Panc1 (cell line): Measurements from ENCODE around the gene ACP4. TPM values are rescaled to one million over a fixed set of nuclear protein-coding genes. Genes with fewer than 3 reads are reported as not detected.
A peak's percentile ranks its signal among the peaks of the same experiment; 100 is the strongest.

Source experiments
- ATAC-seq: fragments of 200-7000 bp; cut with Tn5 transposase; 2 replicates; pipeline ENCODE4 v1.9.1; 2020; ENCODE audit warnings: mild to moderate bottlenecking, moderate library complexity
- BruUV-seq: library from RNA; stranded (reverse); fragments of 400-500 nt; replicated peaks from 2 replicates; lab custom pipeline; 2021; lab: Mats Ljungman, UMichigan
- CTCF ChIA-PET: fragments of 300-600 bp; sonication (Branson Sonifier 250); formaldehyde crosslinking; loops from one replicate; lab custom pipeline; 2022; ENCODE audit warnings: antibody characterized with exemption; lab: Charles Lee
- POLR2A ChIA-PET: fragments of 300-600 bp; sonication (Branson Sonifier 250); formaldehyde crosslinking; loops from one replicate; lab custom pipeline; 2022; ENCODE audit warnings: antibody characterized with exemption; lab: Charles Lee
- DNase-seq: peaks from one replicate; pipeline ENCODE4 v3.0.0-alpha.2; 2010; ENCODE audit warnings: low read depth, low spot score
- H3K27ac ChIP-seq: 2 replicates; pipeline ENCODE4 v1.5.1; 2011; ENCODE audit warnings: mild to moderate bottlenecking, low read length, inconsistent platforms
- H3K27me3 ChIP-seq: fragments of 200-500 bp; sonication (Bioruptor generic); 2 replicates; pipeline ENCODE4 v1.6.0; 2014; ENCODE audit warnings: low read length, inconsistent platforms; ENCODE audit not compliant: control insufficient read depth, insufficient read depth
- H3K36me3 ChIP-seq: fragments of 200-500 bp; sonication (Bioruptor generic); 2 replicates; pipeline ENCODE4 v1.5.1; 2014; ENCODE audit warnings: inconsistent platforms, mild to moderate bottlenecking, low read length, moderate library complexity; ENCODE audit not compliant: control insufficient read depth, insufficient read depth
- H3K4me1 ChIP-seq: 2 replicates; pipeline ENCODE4 v1.5.1; 2011; ENCODE audit warnings: inconsistent platforms, mild to moderate bottlenecking, low read length, moderate library complexity; ENCODE audit not compliant: control insufficient read depth, insufficient read depth
- H3K4me3 ChIP-seq, 2 experiments: 2 replicates each; pipeline ENCODE4 v1.5.1; 2011 to 2012; ENCODE audit warnings: low read depth in 2 of 2, low read length in 2 of 2, mild to moderate bottlenecking in 2 of 2, inconsistent platforms in 1 of 2, moderate library complexity in 1 of 2
- H3K9me3 ChIP-seq: fragments of 200-500 bp; sonication (Bioruptor generic); 2 replicates; pipeline ENCODE4 v1.5.1; 2014; ENCODE audit warnings: low read depth, mild to moderate bottlenecking, inconsistent platforms, low read length, moderate library complexity; ENCODE audit not compliant: control insufficient read depth, insufficient read depth
- POLR2AphosphoS5 ChIP-seq: IDR thresholded peaks from 2 replicates; pipeline ENCODE4 v1.6.1; 2012; ENCODE audit warnings: mild to moderate bottlenecking, low read depth, low read length, moderate library complexity
- SIN3A ChIP-seq: IDR thresholded peaks from 2 replicates; pipeline ENCODE4 v1.6.1; 2012; ENCODE audit warnings: low read depth, mild to moderate bottlenecking, low read length, moderate library complexity, borderline replicate concordance; ENCODE audit not compliant: insufficient read depth
- TCF7L2 ChIP-seq: IDR thresholded peaks from 2 replicates; pipeline ENCODE4 v1.6.1; 2011; ENCODE audit warnings: mild to moderate bottlenecking, low read depth, low read length, inconsistent platforms
- in situ Hi-C: cut with HindIII; loops from 2 replicates; pipeline ENCODE4 v1.10.0; 2016; ENCODE audit warnings: low sequenced_read_pairs, low pct_unique_long_range_greater_than_20kb
- intact Hi-C: fragments of 100-400 bp; cut with micrococcal nuclease; formaldehyde crosslinking; loops from one replicate; pipeline ENCODE4 v1.10.0; 2022; ENCODE audit not compliant: unreplicated experiment
- total RNA-seq: library from RNA; stranded (reverse); gene quantifications from one replicate; pipeline ENCODE4 v1.2.1, GENCODE V29; 2021; ENCODE audit not compliant: unreplicated experiment
- TF ChIP-seq, protein P1 (sequence below): fragments of 450-650 bp; IDR thresholded peaks from 2 replicates; pipeline ENCODE4 v1.5.1; 2017; ENCODE audit warnings: mild to moderate bottlenecking
- TF ChIP-seq, protein P2 (sequence below), 2 experiments: IDR thresholded peaks; 2 replicates each; pipeline ENCODE4 v1.6.1; 2011 to 2012; ENCODE audit warnings: low read depth in 2 of 2, control low read depth in 1 of 2, low read length in 1 of 2, mild to moderate bottlenecking in 1 of 2, moderate library complexity in 1 of 2; ENCODE audit not compliant: insufficient read depth in 1 of 2

The ACP4 gene
- total RNA-seq, 1 experiment from 2014 or later = not detected

DNA sequence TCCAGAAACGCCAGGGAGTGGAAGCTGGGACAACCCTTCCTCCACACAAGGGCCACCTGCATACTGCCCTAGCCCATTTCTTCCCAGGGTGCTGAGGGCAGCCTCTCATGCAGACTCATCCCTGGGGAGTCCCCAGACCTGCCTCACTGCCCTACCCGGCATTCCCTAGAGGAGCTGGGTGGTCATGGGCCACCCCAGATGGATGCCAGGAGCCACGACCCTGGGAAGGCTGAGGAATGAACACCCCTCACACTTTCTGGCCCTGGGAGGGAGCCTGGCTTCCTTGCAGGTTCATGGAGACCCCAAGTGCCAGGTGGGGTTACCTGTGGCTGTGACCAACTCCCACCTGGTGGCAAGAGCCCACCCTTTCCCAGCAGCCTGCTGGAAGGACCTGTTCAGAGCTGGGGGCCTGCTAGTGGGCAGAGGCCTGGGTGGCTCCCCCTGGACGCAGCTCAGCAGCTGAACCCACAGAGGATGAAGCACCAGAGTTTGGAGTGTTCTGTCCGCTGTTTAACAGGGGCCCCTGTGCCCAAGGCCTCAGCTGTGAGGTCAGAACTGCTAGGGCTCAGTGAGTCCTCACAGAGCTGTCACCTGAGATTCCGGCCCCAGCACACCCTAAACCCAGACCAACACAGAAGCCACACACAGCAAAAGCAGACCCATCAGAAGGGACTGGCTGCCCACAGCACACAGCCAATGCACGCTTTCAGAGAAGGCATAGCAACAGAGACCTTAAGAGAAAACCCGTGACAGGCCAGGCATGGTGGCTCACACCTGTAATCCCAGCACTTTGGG is 6.6 kb downstream of the ACP4 start:
- H3K4me3 ChIP-seq = no peak overlapping the region
- in situ Hi-C loops (no loop called here), intact Hi-C loops (loop anchor here (5.0 kb wide), 1 partner anchor 125 kb away; no protein-coding TSS in a partner anchor)
- H3K36me3 ChIP-seq = peaks cover 3% of the 10 kb centered on the region; the same call in 1 of the 2 replicates
- H3K27ac ChIP-seq = no peak overlapping the region
- peak; percentile 22 for ATAC-seq
- ChIA-PET CTCF (no interaction called here), POLR2A (no interaction called here)
- H3K9me3 ChIP-seq = no peaks in the 10 kb centered on the region
- H3K4me1 ChIP-seq = no peaks in the 10 kb centered on the region
- TF ChIP-seq, protein P1, sequence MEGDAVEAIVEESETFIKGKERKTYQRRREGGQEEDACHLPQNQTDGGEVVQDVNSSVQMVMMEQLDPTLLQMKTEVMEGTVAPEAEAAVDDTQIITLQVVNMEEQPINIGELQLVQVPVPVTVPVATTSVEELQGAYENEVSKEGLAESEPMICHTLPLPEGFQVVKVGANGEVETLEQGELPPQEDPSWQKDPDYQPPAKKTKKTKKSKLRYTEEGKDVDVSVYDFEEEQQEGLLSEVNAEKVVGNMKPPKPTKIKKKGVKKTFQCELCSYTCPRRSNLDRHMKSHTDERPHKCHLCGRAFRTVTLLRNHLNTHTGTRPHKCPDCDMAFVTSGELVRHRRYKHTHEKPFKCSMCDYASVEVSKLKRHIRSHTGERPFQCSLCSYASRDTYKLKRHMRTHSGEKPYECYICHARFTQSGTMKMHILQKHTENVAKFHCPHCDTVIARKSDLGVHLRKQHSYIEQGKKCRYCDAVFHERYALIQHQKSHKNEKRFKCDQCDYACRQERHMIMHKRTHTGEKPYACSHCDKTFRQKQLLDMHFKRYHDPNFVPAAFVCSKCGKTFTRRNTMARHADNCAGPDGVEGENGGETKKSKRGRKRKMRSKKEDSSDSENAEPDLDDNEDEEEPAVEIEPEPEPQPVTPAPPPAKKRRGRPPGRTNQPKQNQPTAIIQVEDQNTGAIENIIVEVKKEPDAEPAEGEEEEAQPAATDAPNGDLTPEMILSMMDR = no peak
- TF ChIP-seq POLR2AphosphoS5 = peak; percentile 24; the same call in 1 of the 2 replicates
- BruUV-seq = no TSS peak
- DNase-seq = no peak
- H3K27me3 ChIP-seq = no peaks in the 10 kb centered on the region

DNA sequence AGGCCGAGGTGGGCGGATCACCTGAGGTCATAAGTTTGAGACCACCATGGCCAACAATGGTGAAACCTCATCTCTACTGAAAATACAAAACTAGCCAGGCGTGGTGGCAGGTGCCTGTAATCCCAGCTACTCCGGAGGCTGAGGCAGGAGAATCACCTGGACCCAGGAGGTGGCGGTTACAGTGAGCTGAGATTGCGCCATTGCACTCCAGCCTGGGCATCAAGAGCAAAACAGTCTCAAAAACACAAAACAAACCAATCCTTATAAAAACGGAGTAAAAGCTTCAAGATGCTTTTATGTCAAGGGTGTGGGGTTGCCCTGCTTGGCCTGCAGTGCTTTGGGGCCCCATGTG is 7.2 kb downstream of the ACP4 start:
- TF ChIP-seq, protein P2, sequence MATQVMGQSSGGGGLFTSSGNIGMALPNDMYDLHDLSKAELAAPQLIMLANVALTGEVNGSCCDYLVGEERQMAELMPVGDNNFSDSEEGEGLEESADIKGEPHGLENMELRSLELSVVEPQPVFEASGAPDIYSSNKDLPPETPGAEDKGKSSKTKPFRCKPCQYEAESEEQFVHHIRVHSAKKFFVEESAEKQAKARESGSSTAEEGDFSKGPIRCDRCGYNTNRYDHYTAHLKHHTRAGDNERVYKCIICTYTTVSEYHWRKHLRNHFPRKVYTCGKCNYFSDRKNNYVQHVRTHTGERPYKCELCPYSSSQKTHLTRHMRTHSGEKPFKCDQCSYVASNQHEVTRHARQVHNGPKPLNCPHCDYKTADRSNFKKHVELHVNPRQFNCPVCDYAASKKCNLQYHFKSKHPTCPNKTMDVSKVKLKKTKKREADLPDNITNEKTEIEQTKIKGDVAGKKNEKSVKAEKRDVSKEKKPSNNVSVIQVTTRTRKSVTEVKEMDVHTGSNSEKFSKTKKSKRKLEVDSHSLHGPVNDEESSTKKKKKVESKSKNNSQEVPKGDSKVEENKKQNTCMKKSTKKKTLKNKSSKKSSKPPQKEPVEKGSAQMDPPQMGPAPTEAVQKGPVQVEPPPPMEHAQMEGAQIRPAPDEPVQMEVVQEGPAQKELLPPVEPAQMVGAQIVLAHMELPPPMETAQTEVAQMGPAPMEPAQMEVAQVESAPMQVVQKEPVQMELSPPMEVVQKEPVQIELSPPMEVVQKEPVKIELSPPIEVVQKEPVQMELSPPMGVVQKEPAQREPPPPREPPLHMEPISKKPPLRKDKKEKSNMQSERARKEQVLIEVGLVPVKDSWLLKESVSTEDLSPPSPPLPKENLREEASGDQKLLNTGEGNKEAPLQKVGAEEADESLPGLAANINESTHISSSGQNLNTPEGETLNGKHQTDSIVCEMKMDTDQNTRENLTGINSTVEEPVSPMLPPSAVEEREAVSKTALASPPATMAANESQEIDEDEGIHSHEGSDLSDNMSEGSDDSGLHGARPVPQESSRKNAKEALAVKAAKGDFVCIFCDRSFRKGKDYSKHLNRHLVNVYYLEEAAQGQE (IDR thresholded peaks at IDR 0.05; ENCODE audit: insufficient read depth in 1 of 2, low read depth in 2 of 2, low read length in 1 of 2) = no peak
- TF ChIP-seq POLR2AphosphoS5 (no peak; the same call in 1 of the 2 replicates), SIN3A (no peak), TCF7L2 (no peak)
- TF ChIP-seq, protein P1 = no peak
- intact Hi-C loops = loop anchor here (5.0 kb wide), 1 partner anchor 125 kb away; no protein-coding TSS in a partner anchor
- no peak overlapping the region for H3K4me3 ChIP-seq
- CTCF ChIA-PET = no interaction called here
- H3K9me3 ChIP-seq = no peaks in the 10 kb centered on the region
- in situ Hi-C loops = no loop called here
- POLR2A ChIA-PET = no interaction called here
- H3K27me3 ChIP-seq = no peaks in the 10 kb centered on the region
- DNase-seq (no peak), ATAC-seq (no peak)
- BruUV-seq = no TSS peak
- no peak overlapping the region for H3K27ac ChIP-seq
- peaks cover 4% of the 10 kb centered on the region; the same call in 1 of the 2 replicates for H3K4me1 ChIP-seq
- H3K36me3 ChIP-seq = peaks cover 3% of the 10 kb centered on the region; the same call in 1 of the 2 replicates
